Kasumi-1 (cell line): Measurements from ENCODE around the gene ZNF516.

ENCODE experiments used
- DNase-seq, 2 experiments: peaks; one replicate each; lab custom pipeline; 2025; lab: John Stamatoyannopoulos, UW

The ZNF516 gene

GRCh38 chr18:76468345-76469304, 26.4 kb downstream of the ZNF516 start:
- peak; percentile 14 to 16 for DNase-seq

GRCh38 chr18:76467371-76468190, 27.5 kb downstream of the ZNF516 start:
- DNase-seq, result peak; percentile 90 to 91

GRCh38 chr18:76466410-76466991, 28.5 kb downstream of the ZNF516 start:
- peak in 1 of 2 experiments; percentile 20 for DNase-seq

- no peak for DNase-seq
Observed at GRCh38 chr18:76465630-76466409, 29.2 kb downstream of the ZNF516 start.

- DNase-seq, result no peak
Observed at GRCh38 chr18:76464281-76465259, 30.5 kb downstream of the ZNF516 start.

- DNase-seq, result no peak
Observed at GRCh38 chr18:76463872-76464271, 31.2 kb downstream of the ZNF516 start.

- DNase-seq, result no peak
Observed at GRCh38 chr18:76463358-76463757, 31.7 kb downstream of the ZNF516 start.

GRCh38 chr18:76462326-76462694, 32.7 kb downstream of the ZNF516 start:
- DNase-seq, result no peak

- DNase-seq, result no peak
Observed at GRCh38 chr18:76461692-76462325, 33.2 kb downstream of the ZNF516 start.

- DNase-seq, result no peak
Observed at GRCh38 chr18:76461148-76461547, 33.9 kb downstream of the ZNF516 start.

- no peak for DNase-seq
Observed at GRCh38 chr18:76460482-76460881, 34.6 kb downstream of the ZNF516 start.

GRCh38 chr18:76459687-76460350, 35.2 kb downstream of the ZNF516 start:
- no peak for DNase-seq

- DNase-seq, result no peak
Observed at GRCh38 chr18:76459312-76459686, 35.7 kb downstream of the ZNF516 start.

- no peak for DNase-seq
Observed at GRCh38 chr18:76458522-76459311, 36.3 kb downstream of the ZNF516 start.

- DNase-seq, result no peak
Observed at GRCh38 chr18:76457957-76458356, 37.1 kb downstream of the ZNF516 start.

GRCh38 chr18:76457475-76457874, 37.6 kb downstream of the ZNF516 start:
- DNase-seq, result no peak

- no peak for DNase-seq
Observed at GRCh38 chr18:76456823-76457222, 38.2 kb downstream of the ZNF516 start.

- DNase-seq, result no peak
Observed at GRCh38 chr18:76456018-76456750, 38.9 kb downstream of the ZNF516 start.
